NCI-H2081 (cell line): ENCODE measurements around the gene PRR23C.

Source experiments
- DNase-seq, 2 experiments: peaks; one replicate each; lab custom pipeline; 2025; lab: John Stamatoyannopoulos, UW

The PRR23C gene

DNA sequence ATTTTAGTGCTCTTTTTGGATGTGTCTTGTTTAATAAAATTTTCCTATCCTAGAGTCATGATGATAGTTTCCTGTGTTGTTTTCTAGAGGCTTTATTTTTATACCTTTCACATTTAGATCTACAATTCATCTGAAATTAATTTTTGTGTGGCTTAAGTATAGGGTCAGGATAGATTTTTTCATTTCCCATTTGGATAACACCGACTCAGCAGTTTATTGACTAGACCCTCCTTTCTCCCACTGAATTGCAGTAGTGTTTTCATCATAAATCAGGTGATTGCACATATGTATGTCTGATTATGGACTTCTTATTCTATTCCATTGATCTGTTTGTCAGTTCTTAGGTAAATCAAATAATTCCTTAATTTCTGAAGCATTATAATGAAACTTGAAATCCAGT lies 49.0 kb downstream of the PRR23C start:
- DNase-seq, result no peak
